HG03159 (cell line): ENCODE results near the gene INHBC.

ENCODE experiments used
- ATAC-seq: cut with Tn5 transposase; IDR thresholded peaks from one replicate; pipeline ENCODE4 v1.9.1; 2021; ENCODE audit warnings: mild to moderate bottlenecking, moderate library complexity; ENCODE audit not compliant: unreplicated experiment

Gene INHBC

GRCh38 chr12:57465747-57466505 lies 31.3 kb downstream of the INHBC start:
- no peak for ATAC-seq

- no peak for ATAC-seq
Observed at GRCh38 chr12:57467212-57467874, 32.8 kb downstream of the INHBC start.

- no peak for ATAC-seq
Observed at GRCh38 chr12:57467915-57468314, 33.3 kb downstream of the INHBC start.

- no peak for ATAC-seq
Observed at GRCh38 chr12:57469296-57470164, 34.9 kb downstream of the INHBC start.

- ATAC-seq: no peak
Observed at GRCh38 chr12:57470286-57470969, 35.8 kb downstream of the INHBC start.

GRCh38 chr12:57470970-57471656 lies 36.5 kb downstream of the INHBC start:
- no peak for ATAC-seq

- ATAC-seq: no peak
Observed at GRCh38 chr12:57471661-57472060, 37.1 kb downstream of the INHBC start.

- no peak for ATAC-seq
Observed at GRCh38 chr12:57472391-57472790, 37.8 kb downstream of the INHBC start.

GRCh38 chr12:57473392-57473791 lies 38.8 kb downstream of the INHBC start:
- ATAC-seq: no peak

- ATAC-seq: no peak
Observed at GRCh38 chr12:57473886-57474285, 39.3 kb downstream of the INHBC start.

GRCh38 chr12:57474430-57474829 lies 39.8 kb downstream of the INHBC start:
- no peak for ATAC-seq

GRCh38 chr12:57474862-57475261 lies 40.3 kb downstream of the INHBC start:
- no peak for ATAC-seq

GRCh38 chr12:57475271-57476161 lies 40.9 kb downstream of the INHBC start:
- no peak for ATAC-seq

GRCh38 chr12:57476162-57476992 lies 41.8 kb downstream of the INHBC start:
- no peak for ATAC-seq

GRCh38 chr12:57476993-57477709 lies 42.6 kb downstream of the INHBC start:
- ATAC-seq: no peak

- ATAC-seq: no peak
Observed at GRCh38 chr12:57477710-57478681, 43.4 kb downstream of the INHBC start.

- ATAC-seq: no peak
Observed at GRCh38 chr12:57479043-57479375, 44.4 kb downstream of the INHBC start.
